DOHH2 (cell line): ENCODE results near the gene KRT84.

Experiments used
- EZH2phosphoT487 ChIP-seq: fragments of 200-600 bp; sonication (generic); IDR thresholded peaks from 2 replicates; pipeline ENCODE4 v1.6.1; 2017; ENCODE audit warnings: borderline replicate concordance, mild to moderate bottlenecking, antibody characterized with exemption, low read length, moderate library complexity, mixed read lengths
- TF ChIP-seq, protein P1 (sequence below): fragments of 200-600 bp; sonication (generic); IDR thresholded peaks from one replicate; pipeline ENCODE4 v1.5.1; 2014; ENCODE audit warnings: antibody characterized with exemption, mild to moderate bottlenecking, low read depth, low read length; ENCODE audit not compliant: poor library complexity, severe bottlenecking

GRCh38 chr12:52353766-52354165 lies 31.7 kb downstream of the KRT84 start:
- TF ChIP-seq, protein P1, sequence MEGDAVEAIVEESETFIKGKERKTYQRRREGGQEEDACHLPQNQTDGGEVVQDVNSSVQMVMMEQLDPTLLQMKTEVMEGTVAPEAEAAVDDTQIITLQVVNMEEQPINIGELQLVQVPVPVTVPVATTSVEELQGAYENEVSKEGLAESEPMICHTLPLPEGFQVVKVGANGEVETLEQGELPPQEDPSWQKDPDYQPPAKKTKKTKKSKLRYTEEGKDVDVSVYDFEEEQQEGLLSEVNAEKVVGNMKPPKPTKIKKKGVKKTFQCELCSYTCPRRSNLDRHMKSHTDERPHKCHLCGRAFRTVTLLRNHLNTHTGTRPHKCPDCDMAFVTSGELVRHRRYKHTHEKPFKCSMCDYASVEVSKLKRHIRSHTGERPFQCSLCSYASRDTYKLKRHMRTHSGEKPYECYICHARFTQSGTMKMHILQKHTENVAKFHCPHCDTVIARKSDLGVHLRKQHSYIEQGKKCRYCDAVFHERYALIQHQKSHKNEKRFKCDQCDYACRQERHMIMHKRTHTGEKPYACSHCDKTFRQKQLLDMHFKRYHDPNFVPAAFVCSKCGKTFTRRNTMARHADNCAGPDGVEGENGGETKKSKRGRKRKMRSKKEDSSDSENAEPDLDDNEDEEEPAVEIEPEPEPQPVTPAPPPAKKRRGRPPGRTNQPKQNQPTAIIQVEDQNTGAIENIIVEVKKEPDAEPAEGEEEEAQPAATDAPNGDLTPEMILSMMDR, result no peak
- TF ChIP-seq EZH2phosphoT487, result no peak
